ENCODE measurements around the gene ATF7IP2.

GRCh38 chr16:10511829-10512228, 126.0 kb downstream of the ATF7IP2 start:
- TF ChIP-seq CTCF (conservative IDR thresholded peaks at IDR 0.05; ENCODE audit: low read length) = no peak
- no peak for TF ChIP-seq EZH2phosphoT487 (IDR thresholded peaks at IDR 0.05; ENCODE audit: borderline replicate concordance, low read depth, low read length)
